DND-41 (cell line): ENCODE data around the gene KCNH1.

ENCODE experiments used
- ATAC-seq: fragments of 200-7000 bp; cut with Tn5 transposase; 3 replicates; pipeline ENCODE4 v1.9.1; 2021; ENCODE audit warnings: low read depth; ENCODE audit not compliant: insufficient read depth
- DNase-seq: peaks from one replicate; pipeline ENCODE4 v3.0.0-alpha.2; 2020
- H2AFZ ChIP-seq: 2 replicates; pipeline ENCODE4 v1.6.0; 2012; ENCODE audit warnings: low read depth, low read length
- H3K27ac ChIP-seq: 2 replicates; pipeline ENCODE4 v1.5.1; 2012; ENCODE audit warnings: low read length, inconsistent platforms
- H3K27me3 ChIP-seq: fragments of 200-600 bp; sonication (generic); 2 replicates; pipeline ENCODE4 v1.6.0; 2012; ENCODE audit warnings: low read length, mild to moderate bottlenecking, inconsistent platforms; ENCODE audit not compliant: insufficient read depth, poor library complexity
- H3K36me3 ChIP-seq: 2 replicates; pipeline ENCODE4 v1.5.1; 2012; ENCODE audit warnings: low read length, inconsistent platforms; ENCODE audit not compliant: insufficient read depth
- H3K4me1 ChIP-seq: 2 replicates; pipeline ENCODE4 v1.5.1; 2012; ENCODE audit warnings: mild to moderate bottlenecking, low read length; ENCODE audit not compliant: insufficient read depth
- H3K4me2 ChIP-seq: 2 replicates; pipeline ENCODE4 v1.6.0; 2012; ENCODE audit warnings: mild to moderate bottlenecking, moderate library complexity, low read length, inconsistent platforms; ENCODE audit not compliant: insufficient read depth
- H3K4me3 ChIP-seq, 2 experiments: fragments of 200-600 bp in 1 of 2; shearing (Covaris generic) in 1 of 2; 2 replicates each; pipeline ENCODE4 v1.5.1; 2012 to 2016; ENCODE audit warnings: inconsistent platforms in 2 of 2, low read length in 2 of 2, mild to moderate bottlenecking in 2 of 2, low read depth in 1 of 2, moderate library complexity in 1 of 2
- H3K79me2 ChIP-seq: 2 replicates; pipeline ENCODE4 v1.6.0; 2012; ENCODE audit warnings: low read length, inconsistent platforms; ENCODE audit not compliant: insufficient read depth
- H3K9ac ChIP-seq: 2 replicates; pipeline ENCODE4 v1.6.0; 2012; ENCODE audit warnings: low read depth, mild to moderate bottlenecking, inconsistent platforms, low read length, moderate library complexity
- H3K9me3 ChIP-seq: 2 replicates; pipeline ENCODE4 v1.5.1; 2012; ENCODE audit warnings: low read length, moderate library complexity, mild to moderate bottlenecking, inconsistent platforms; ENCODE audit not compliant: insufficient read depth, severe bottlenecking
- H4K20me1 ChIP-seq: 2 replicates; pipeline ENCODE4 v1.6.0; 2012; ENCODE audit warnings: low read length; ENCODE audit not compliant: insufficient read depth
- EZH2 ChIP-seq: IDR thresholded peaks from 3 replicates; pipeline ENCODE4 v1.6.1; 2012; ENCODE audit warnings: borderline replicate concordance, low read depth, mild to moderate bottlenecking, moderate library complexity, low read length, inconsistent platforms; ENCODE audit not compliant: severe bottlenecking
- TF ChIP-seq, protein P1 (sequence below): IDR thresholded peaks from 2 replicates; pipeline ENCODE4 v1.5.1; 2012; ENCODE audit warnings: borderline replicate concordance, low read length, moderate library complexity, mild to moderate bottlenecking; ENCODE audit not compliant: poor library complexity, severe bottlenecking; ENCODE audit errors: extremely low read depth

Gene KCNH1

DNA sequence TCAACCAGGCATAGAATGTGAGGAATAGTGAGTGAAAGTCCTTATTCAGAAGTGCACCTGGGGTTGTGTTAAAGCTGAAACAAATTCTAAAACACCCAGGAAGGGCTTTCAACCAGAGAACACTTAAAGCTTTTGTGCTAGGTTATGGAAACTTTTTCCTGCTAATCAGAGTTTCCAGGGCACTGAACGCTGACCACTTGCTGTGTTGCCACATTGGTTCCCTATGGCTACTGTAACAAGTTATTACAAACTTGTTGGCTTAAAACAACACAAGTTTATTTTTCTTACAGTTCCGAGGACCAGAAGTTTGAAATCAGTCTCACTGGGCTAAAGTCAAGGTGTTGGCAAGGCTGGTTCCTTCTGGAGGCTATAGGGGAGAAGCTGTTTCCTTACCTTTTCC lies 504.7 kb downstream of the KCNH1 start:
- no peak overlapping the region for H3K9ac ChIP-seq
- ATAC-seq = no peak
- no peak overlapping the region for H3K4me2 ChIP-seq
- H3K4me1 ChIP-seq = no peaks in the 10 kb centered on the region
- H3K79me2 ChIP-seq = no peaks in the 10 kb centered on the region
- H3K27ac ChIP-seq = no peak overlapping the region
- H3K9me3 ChIP-seq = no peaks in the 10 kb centered on the region
- no peaks in the 10 kb centered on the region for H4K20me1 ChIP-seq
- H2AFZ ChIP-seq = no peak overlapping the region
- no peaks in the 10 kb centered on the region for H3K27me3 ChIP-seq
- no peak overlapping the region for H3K4me3 ChIP-seq
- no peaks in the 10 kb centered on the region for H3K36me3 ChIP-seq
- DNase-seq = no peak
- TF ChIP-seq, protein P1, sequence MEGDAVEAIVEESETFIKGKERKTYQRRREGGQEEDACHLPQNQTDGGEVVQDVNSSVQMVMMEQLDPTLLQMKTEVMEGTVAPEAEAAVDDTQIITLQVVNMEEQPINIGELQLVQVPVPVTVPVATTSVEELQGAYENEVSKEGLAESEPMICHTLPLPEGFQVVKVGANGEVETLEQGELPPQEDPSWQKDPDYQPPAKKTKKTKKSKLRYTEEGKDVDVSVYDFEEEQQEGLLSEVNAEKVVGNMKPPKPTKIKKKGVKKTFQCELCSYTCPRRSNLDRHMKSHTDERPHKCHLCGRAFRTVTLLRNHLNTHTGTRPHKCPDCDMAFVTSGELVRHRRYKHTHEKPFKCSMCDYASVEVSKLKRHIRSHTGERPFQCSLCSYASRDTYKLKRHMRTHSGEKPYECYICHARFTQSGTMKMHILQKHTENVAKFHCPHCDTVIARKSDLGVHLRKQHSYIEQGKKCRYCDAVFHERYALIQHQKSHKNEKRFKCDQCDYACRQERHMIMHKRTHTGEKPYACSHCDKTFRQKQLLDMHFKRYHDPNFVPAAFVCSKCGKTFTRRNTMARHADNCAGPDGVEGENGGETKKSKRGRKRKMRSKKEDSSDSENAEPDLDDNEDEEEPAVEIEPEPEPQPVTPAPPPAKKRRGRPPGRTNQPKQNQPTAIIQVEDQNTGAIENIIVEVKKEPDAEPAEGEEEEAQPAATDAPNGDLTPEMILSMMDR = no peak
- no peak for TF ChIP-seq EZH2

DNA sequence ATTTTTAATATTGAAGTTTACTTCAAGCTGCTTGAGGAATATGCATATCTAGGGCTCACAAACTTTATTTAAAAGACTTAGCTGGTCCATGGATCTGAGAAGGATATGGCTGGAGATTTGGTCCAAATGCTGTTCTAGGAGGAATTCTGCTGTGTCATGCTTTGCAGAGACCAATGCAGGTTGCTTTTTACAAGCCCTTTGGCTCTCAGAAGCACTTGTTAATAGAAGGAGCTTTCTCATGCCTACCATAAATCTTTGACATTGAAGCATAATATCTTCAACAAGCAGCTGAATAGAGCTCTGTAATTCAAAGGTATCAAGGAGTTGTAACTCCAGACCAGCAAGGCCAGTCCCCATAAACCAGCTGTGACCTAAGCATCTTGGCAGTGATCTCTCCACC lies 506.2 kb downstream of the KCNH1 start:
- Histone ChIP-seq H3K4me3 (no peak overlapping the region), H3K27me3 (no peaks in the 10 kb centered on the region), H3K27ac (no peak overlapping the region), H3K4me2 (no peak overlapping the region), H2AFZ (no peak overlapping the region), H3K4me1 (no peaks in the 10 kb centered on the region), H4K20me1 (no peaks in the 10 kb centered on the region), H3K36me3 (no peaks in the 10 kb centered on the region), H3K79me2 (no peaks in the 10 kb centered on the region), H3K9me3 (no peaks in the 10 kb centered on the region), H3K9ac (no peak overlapping the region)
- TF ChIP-seq EZH2 = no peak
- TF ChIP-seq, protein P1 = no peak
- DNase-seq = no peak
- ATAC-seq = no peak
